ENCODE results near the gene PPP1R13L.

Gene PPP1R13L

DNA sequence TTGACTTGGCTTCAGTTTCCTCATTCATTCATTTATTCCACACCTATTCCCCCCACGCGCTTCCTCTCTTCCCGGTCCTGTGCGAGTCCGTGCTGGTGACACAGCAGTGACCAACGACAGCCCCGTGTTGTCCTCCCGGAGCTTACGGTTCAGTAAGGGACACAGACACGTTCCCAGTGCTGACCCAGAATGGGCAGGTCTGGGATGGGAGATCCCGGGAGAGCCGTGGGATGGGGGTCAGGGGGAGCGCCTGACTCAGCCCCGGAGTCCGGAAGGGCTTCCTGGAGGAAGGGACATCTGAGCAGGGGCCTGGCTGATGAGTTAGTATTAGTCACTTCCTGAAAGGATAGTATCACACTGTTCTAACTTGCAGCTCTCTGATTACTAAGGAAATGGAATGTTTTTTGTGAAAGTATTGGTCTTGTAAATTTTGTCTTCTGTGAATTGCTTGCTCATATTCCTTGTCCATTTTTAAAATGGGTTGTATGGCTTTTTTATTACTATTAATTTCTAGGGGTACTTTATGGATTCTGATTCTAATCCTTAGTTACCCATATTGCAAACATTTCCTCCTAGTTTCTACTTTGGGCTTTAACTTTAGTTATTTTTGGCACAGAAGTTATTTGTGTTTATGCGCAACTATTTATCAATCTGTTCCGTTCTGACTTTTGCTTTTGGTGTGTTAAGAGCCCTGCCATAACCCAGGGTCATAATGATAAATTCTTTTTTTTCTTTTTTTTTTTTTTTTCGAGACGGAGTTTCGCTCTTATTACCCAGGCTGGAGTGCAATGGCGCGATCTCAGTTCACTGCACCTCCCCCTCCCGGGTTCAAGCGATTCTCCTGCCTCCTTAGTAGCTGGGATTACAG lies 19.6 kb upstream of the PPP1R13L start:
- peaks cover 3% of the 10 kb centered on the region; the same call in 1 of the 2 replicates for H3K27me3 ChIP-seq (ENCODE audit: insufficient read depth, low read depth)
- peak overlapping the region; percentile 86 for H3K27ac ChIP-seq
- H2AFZ ChIP-seq (ENCODE audit: low read depth), result peak overlapping the region; percentile 70
- peak overlapping the region; percentile 96 for H3K4me2 ChIP-seq
- TF ChIP-seq, protein P1, sequence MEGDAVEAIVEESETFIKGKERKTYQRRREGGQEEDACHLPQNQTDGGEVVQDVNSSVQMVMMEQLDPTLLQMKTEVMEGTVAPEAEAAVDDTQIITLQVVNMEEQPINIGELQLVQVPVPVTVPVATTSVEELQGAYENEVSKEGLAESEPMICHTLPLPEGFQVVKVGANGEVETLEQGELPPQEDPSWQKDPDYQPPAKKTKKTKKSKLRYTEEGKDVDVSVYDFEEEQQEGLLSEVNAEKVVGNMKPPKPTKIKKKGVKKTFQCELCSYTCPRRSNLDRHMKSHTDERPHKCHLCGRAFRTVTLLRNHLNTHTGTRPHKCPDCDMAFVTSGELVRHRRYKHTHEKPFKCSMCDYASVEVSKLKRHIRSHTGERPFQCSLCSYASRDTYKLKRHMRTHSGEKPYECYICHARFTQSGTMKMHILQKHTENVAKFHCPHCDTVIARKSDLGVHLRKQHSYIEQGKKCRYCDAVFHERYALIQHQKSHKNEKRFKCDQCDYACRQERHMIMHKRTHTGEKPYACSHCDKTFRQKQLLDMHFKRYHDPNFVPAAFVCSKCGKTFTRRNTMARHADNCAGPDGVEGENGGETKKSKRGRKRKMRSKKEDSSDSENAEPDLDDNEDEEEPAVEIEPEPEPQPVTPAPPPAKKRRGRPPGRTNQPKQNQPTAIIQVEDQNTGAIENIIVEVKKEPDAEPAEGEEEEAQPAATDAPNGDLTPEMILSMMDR (conservative IDR thresholded peaks at IDR 0.05; ENCODE audit: low read depth, low read length), result 0 out of 2 replicates have a peak, but pooled peaks have one; percentile 4
- peak overlapping the region; percentile 67 for H3K9ac ChIP-seq
- H3K79me2 ChIP-seq (ENCODE audit: insufficient read depth, low read depth), result peaks cover 5% of the 10 kb centered on the region; the same call in 1 of the 2 replicates
- H3K4me3 ChIP-seq (IDR thresholded peaks at IDR 0.05; ENCODE audit: insufficient read depth, low read depth, low read length), result no peak overlapping the region
- no peaks in the 10 kb centered on the region for H3K36me3 ChIP-seq (ENCODE audit: insufficient read depth)
- peaks cover 67% of the 10 kb centered on the region for H3K4me1 ChIP-seq (ENCODE audit: low read depth, poor library complexity, severe bottlenecking)
- H4K20me1 ChIP-seq (ENCODE audit: insufficient read depth), result no peaks in the 10 kb centered on the region

DNA sequence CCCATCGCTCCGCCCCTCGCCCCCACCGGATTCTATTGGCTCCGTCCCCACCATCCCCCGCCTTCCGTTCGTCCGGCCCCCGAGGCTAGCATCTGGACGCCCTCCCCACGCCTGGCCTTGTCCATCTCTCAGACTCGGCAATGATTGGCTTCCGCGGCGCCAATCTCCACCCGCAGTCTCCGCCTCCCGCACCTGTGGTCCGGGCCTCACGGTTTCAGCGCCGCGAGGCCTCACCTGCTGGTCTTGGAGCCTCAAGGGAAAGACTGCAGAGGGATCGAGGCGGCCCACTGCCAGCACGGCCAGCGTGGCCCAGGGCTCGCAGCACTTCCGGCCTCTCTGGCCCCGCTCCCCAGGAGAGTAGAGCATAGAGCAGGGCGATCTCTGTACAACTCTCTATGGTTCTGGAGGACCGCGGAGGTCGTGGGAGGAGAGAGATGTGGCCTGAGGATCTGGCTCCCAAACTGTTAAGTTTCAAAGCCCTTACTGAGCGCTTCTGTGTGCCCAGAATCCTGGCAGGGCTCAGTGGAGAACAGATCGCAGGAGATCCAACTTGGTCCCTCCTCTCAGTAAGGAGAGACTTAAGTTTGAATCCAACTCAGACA lies 18.8 kb upstream of the PPP1R13L start, which contains the start of gene ERCC1:
TSS of gene ERCC1 (minus strand) at position 329 of the 602 bp plus-strand sequence. CDS start 543 bp downstream, outside the sequence.
- Histone ChIP-seq H3K27me3 (ENCODE audit: insufficient read depth, low read depth) (peaks cover 3% of the 10 kb centered on the region; the same call in 1 of the 2 replicates), H4K20me1 (ENCODE audit: insufficient read depth) (no peaks in the 10 kb centered on the region), H2AFZ (ENCODE audit: low read depth) (peak within 1 kb of the TSS; percentile 70), H3K27ac (peak within 1 kb of the TSS; percentile 86), H3K79me2 (ENCODE audit: insufficient read depth, low read depth) (peaks cover 5% of the 10 kb centered on the region; the same call in 1 of the 2 replicates), H3K4me3 (IDR thresholded peaks at IDR 0.05; ENCODE audit: insufficient read depth, low read depth, low read length) (no peak within 1 kb of the TSS), H3K4me1 (ENCODE audit: low read depth, poor library complexity, severe bottlenecking) (peaks cover 74% of the 10 kb centered on the region), H3K4me2 (peak within 1 kb of the TSS; percentile 96), H3K9ac (peak within 1 kb of the TSS; percentile 67), H3K36me3 (ENCODE audit: insufficient read depth) (no peaks in the 10 kb centered on the region)
- TF ChIP-seq, protein P1 (conservative IDR thresholded peaks at IDR 0.05; ENCODE audit: low read depth, low read length), result no peak

DNA sequence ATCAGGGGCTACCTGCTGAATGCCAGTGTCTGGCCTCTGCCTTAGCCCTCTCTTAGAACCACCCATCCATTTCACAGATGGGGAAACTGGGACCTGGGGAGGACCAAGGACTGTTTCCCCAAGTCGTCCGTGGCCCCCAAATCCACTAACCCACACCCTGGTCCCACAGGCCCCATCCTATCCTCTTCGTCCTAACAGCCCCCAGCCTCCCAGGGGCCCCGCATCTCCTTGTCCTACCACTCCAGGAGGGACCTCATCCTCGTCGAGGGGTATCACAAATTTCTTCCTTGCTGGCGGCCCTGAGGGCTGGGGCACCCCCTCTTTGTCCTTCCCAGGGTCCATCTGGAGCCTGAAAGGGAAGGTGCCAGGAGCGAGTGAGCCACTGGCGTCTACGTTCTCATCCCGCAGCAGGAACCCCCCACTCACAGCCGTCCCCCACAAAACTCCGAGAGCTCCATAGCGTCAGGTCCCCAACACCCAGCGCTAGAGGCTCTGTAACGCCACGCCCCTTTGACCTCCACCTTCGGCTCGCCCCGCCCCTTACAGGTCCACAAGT lies 18.2 kb upstream of the PPP1R13L start:
- TF ChIP-seq, protein P1 (conservative IDR thresholded peaks at IDR 0.05; ENCODE audit: low read depth, low read length), result no peak
- peaks cover 7% of the 10 kb centered on the region; the same call in 1 of the 2 replicates for H3K79me2 ChIP-seq (ENCODE audit: insufficient read depth, low read depth)
- H3K27ac ChIP-seq, result peak overlapping the region; percentile 86; the same call in 1 of the 2 replicates
- peaks cover 75% of the 10 kb centered on the region for H3K4me1 ChIP-seq (ENCODE audit: low read depth, poor library complexity, severe bottlenecking)
- peak overlapping the region; percentile 70; the same call in 1 of the 2 replicates for H2AFZ ChIP-seq (ENCODE audit: low read depth)
- H4K20me1 ChIP-seq (ENCODE audit: insufficient read depth), result no peaks in the 10 kb centered on the region
- no peak overlapping the region for H3K4me3 ChIP-seq (IDR thresholded peaks at IDR 0.05; ENCODE audit: insufficient read depth, low read depth, low read length)
- H3K27me3 ChIP-seq (ENCODE audit: insufficient read depth, low read depth), result no peaks in the 10 kb centered on the region
- H3K9ac ChIP-seq, result peak overlapping the region; percentile 67; the same call in 1 of the 2 replicates
- no peaks in the 10 kb centered on the region for H3K36me3 ChIP-seq (ENCODE audit: insufficient read depth)
- peak overlapping the region; percentile 96 for H3K4me2 ChIP-seq

DNA sequence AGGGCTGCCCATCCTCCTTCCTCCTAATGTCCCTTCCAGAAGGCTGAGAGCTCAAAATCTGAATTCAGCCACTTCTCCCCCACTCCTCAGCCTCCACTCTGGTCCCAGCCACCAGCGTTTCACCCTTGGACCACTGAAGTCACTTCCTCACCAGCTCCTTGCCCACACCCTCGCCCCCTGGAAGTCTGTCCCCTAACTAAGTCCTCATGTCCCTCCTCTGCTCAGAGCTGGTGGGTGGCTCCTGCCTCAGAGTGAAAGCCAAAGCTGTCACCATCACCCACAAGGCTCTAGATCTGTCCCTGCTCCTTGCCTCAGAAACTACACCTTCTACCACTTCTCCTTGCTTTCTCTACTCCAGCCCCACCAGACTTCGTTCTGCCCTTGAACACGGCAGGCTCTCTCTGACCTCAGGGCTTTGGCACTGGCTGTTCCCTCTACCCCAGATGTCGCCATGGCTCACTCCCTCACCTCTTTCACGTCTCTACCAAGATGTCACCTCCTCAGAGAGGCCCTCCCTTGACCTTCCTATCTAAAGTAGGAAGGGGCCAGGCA lies 17.2 kb upstream of the PPP1R13L start:
- H2AFZ ChIP-seq (ENCODE audit: low read depth), result no peak overlapping the region
- no peak overlapping the region for H3K27ac ChIP-seq
- H3K79me2 ChIP-seq (ENCODE audit: insufficient read depth, low read depth), result peaks cover 9% of the 10 kb centered on the region; the same call in 1 of the 2 replicates
- no peaks in the 10 kb centered on the region for H3K36me3 ChIP-seq (ENCODE audit: insufficient read depth)
- no peak overlapping the region for H3K9ac ChIP-seq
- no peaks in the 10 kb centered on the region for H4K20me1 ChIP-seq (ENCODE audit: insufficient read depth)
- TF ChIP-seq, protein P1 (conservative IDR thresholded peaks at IDR 0.05; ENCODE audit: low read depth, low read length), result no peak
- H3K4me2 ChIP-seq, result no peak overlapping the region; the same call in 1 of the 2 replicates
- no peaks in the 10 kb centered on the region for H3K27me3 ChIP-seq (ENCODE audit: insufficient read depth, low read depth)
- H3K4me1 ChIP-seq (ENCODE audit: low read depth, poor library complexity, severe bottlenecking), result peaks cover 71% of the 10 kb centered on the region
- H3K4me3 ChIP-seq (IDR thresholded peaks at IDR 0.05; ENCODE audit: insufficient read depth, low read depth, low read length), result no peak overlapping the region

Measured in KMS-11 (cell line).